IPS-20b (cell line): Measurements from ENCODE around the gene HCN4.
A peak's percentile ranks its signal among the peaks of the same experiment; 100 is the strongest.

Source experiments
- H3K27ac ChIP-seq: one replicate; pipeline ENCODE4 v1.5.1; 2013; ENCODE audit warnings: low read length
- H3K27me3 ChIP-seq: 2 replicates; pipeline ENCODE4 v1.6.1; 2013; ENCODE audit warnings: mild to moderate bottlenecking, low read length, inconsistent platforms; ENCODE audit not compliant: insufficient read depth
- H3K36me3 ChIP-seq: 2 replicates; pipeline ENCODE4 v1.6.1; 2013; ENCODE audit warnings: low read depth, mild to moderate bottlenecking, inconsistent platforms, low read length, moderate library complexity; ENCODE audit not compliant: insufficient read depth
- H3K4me1 ChIP-seq: 2 replicates; pipeline ENCODE4 v1.6.1; 2013; ENCODE audit warnings: mild to moderate bottlenecking, control low read depth, inconsistent platforms, low read length, moderate library complexity; ENCODE audit not compliant: insufficient read depth
- H3K4me3 ChIP-seq: 2 replicates; pipeline ENCODE4 v1.5.1; 2013; ENCODE audit warnings: mild to moderate bottlenecking, low read length, inconsistent platforms
- H3K9ac ChIP-seq: 2 replicates; pipeline ENCODE4 v1.6.1; 2013; ENCODE audit warnings: low read depth, mild to moderate bottlenecking, inconsistent platforms, low read length, moderate library complexity
- H3K9me3 ChIP-seq: 2 replicates; pipeline ENCODE4 v1.6.1; 2013; ENCODE audit warnings: mild to moderate bottlenecking, low read depth, low read length, inconsistent platforms; ENCODE audit not compliant: insufficient read depth

Gene HCN4

GRCh38 chr15:73323374-73323955 is 45.3 kb downstream of the HCN4 start:
- Histone ChIP-seq H3K4me3 (no peak overlapping the region), H3K9ac (no peak overlapping the region), H3K27ac (no peak overlapping the region), H3K4me1 (no peaks in the 10 kb centered on the region), H3K36me3 (peaks cover 18% of the 10 kb centered on the region; the same call in 1 of the 2 replicates), H3K27me3 (peaks cover 1% of the 10 kb centered on the region), H3K9me3 (no peaks in the 10 kb centered on the region)

- Histone ChIP-seq H3K36me3 (peaks cover 11% of the 10 kb centered on the region; the same call in 1 of the 2 replicates), H3K4me3 (no peak overlapping the region), H3K9me3 (no peaks in the 10 kb centered on the region), H3K9ac (no peak overlapping the region), H3K4me1 (no peaks in the 10 kb centered on the region), H3K27me3 (peaks cover 8% of the 10 kb centered on the region), H3K27ac (no peak overlapping the region)
These were observed 45.9 kb downstream of the HCN4 start for GRCh38 chr15:73322665-73323373.

GRCh38 chr15:73321496-73322450 is 47.0 kb downstream of the HCN4 start:
- Histone ChIP-seq H3K4me1 (no peaks in the 10 kb centered on the region), H3K36me3 (peaks cover 9% of the 10 kb centered on the region; the same call in 1 of the 2 replicates), H3K4me3 (no peak overlapping the region), H3K27ac (no peak overlapping the region), H3K9me3 (no peaks in the 10 kb centered on the region), H3K9ac (no peak overlapping the region), H3K27me3 (peaks cover 10% of the 10 kb centered on the region)

GRCh38 chr15:73320619-73321180 is 48.1 kb downstream of the HCN4 start:
- peaks cover 10% of the 10 kb centered on the region for H3K27me3 ChIP-seq
- peaks cover 9% of the 10 kb centered on the region; the same call in 1 of the 2 replicates for H3K36me3 ChIP-seq
- H3K9me3 ChIP-seq, result no peaks in the 10 kb centered on the region
- no peaks in the 10 kb centered on the region for H3K4me1 ChIP-seq
- H3K9ac ChIP-seq, result no peak overlapping the region
- no peak overlapping the region for H3K27ac ChIP-seq
- H3K4me3 ChIP-seq, result no peak overlapping the region

GRCh38 chr15:73319460-73320245 is 49.1 kb downstream of the HCN4 start:
- H3K27me3 ChIP-seq, result peaks cover 10% of the 10 kb centered on the region
- no peak overlapping the region for H3K9ac ChIP-seq
- H3K36me3 ChIP-seq, result peaks cover 6% of the 10 kb centered on the region; the same call in 1 of the 2 replicates
- no peaks in the 10 kb centered on the region for H3K9me3 ChIP-seq
- H3K4me1 ChIP-seq, result no peaks in the 10 kb centered on the region
- no peak overlapping the region for H3K4me3 ChIP-seq
- no peak overlapping the region for H3K27ac ChIP-seq

- peak overlapping the region; percentile 38; the same call in 1 of the 2 replicates for H3K4me3 ChIP-seq
- no peak overlapping the region for H3K9ac ChIP-seq
- H3K27ac ChIP-seq, result no peak overlapping the region
- H3K9me3 ChIP-seq, result no peaks in the 10 kb centered on the region
- no peaks in the 10 kb centered on the region for H3K4me1 ChIP-seq
- no peaks in the 10 kb centered on the region; the same call in 1 of the 2 replicates for H3K36me3 ChIP-seq
- peaks cover 10% of the 10 kb centered on the region for H3K27me3 ChIP-seq
These were observed 50.1 kb downstream of the HCN4 start for GRCh38 chr15:73318463-73319351.

GRCh38 chr15:73317651-73318462 is 50.9 kb downstream of the HCN4 start:
- H3K4me1 ChIP-seq, result no peaks in the 10 kb centered on the region
- no peak overlapping the region for H3K27ac ChIP-seq
- no peaks in the 10 kb centered on the region; the same call in 1 of the 2 replicates for H3K36me3 ChIP-seq
- H3K9ac ChIP-seq, result no peak overlapping the region
- H3K4me3 ChIP-seq, result no peak overlapping the region
- no peaks in the 10 kb centered on the region for H3K9me3 ChIP-seq
- peaks cover 10% of the 10 kb centered on the region for H3K27me3 ChIP-seq

- Histone ChIP-seq H3K4me3 (no peak overlapping the region), H3K27me3 (peaks cover 10% of the 10 kb centered on the region), H3K27ac (no peak overlapping the region), H3K9me3 (no peaks in the 10 kb centered on the region), H3K9ac (no peak overlapping the region), H3K36me3 (no peaks in the 10 kb centered on the region), H3K4me1 (no peaks in the 10 kb centered on the region)
These were observed 54.9 kb downstream of the HCN4 start for GRCh38 chr15:73313861-73314260.

GRCh38 chr15:73308305-73308704 is 60.5 kb downstream of the HCN4 start:
- no peaks in the 10 kb centered on the region for H3K27me3 ChIP-seq
- no peak overlapping the region for H3K27ac ChIP-seq
- H3K4me3 ChIP-seq, result no peak overlapping the region
- no peaks in the 10 kb centered on the region for H3K9me3 ChIP-seq
- peaks cover 3% of the 10 kb centered on the region; the same call in 1 of the 2 replicates for H3K4me1 ChIP-seq
- peaks cover 12% of the 10 kb centered on the region; the same call in 1 of the 2 replicates for H3K36me3 ChIP-seq
- no peak overlapping the region for H3K9ac ChIP-seq
